Fibroblast of villous mesenchyme (primary cell): ENCODE data around the gene WDR36. TPM values are rescaled to one million over a fixed set of nuclear protein-coding genes. Genes with fewer than 3 reads are reported as not detected.

Experiments used
- DNase-seq: peaks from one replicate; pipeline ENCODE4 v3.0.0-alpha.2; 2010; ENCODE audit warnings: low read depth
- H3K4me3 ChIP-seq: 2 replicates; pipeline ENCODE4 v1.5.1; 2011; ENCODE audit warnings: low read depth, mild to moderate bottlenecking, low read length
- total RNA-seq: library from RNA; depleted of rRNA; stranded (reverse); fragments of >200 nt; gene quantifications from 2 replicates; pipeline ENCODE4 v1.2.3, GENCODE V29; 2012
- TF ChIP-seq, protein P1 (sequence below): IDR thresholded peaks from 2 replicates; pipeline ENCODE4 v1.5.1; 2012; ENCODE audit warnings: low read depth, mild to moderate bottlenecking, low read length; ENCODE audit not compliant: insufficient read depth

WDR36 gene
- total RNA-seq, 1 donor = 61.7 TPM

DNA sequence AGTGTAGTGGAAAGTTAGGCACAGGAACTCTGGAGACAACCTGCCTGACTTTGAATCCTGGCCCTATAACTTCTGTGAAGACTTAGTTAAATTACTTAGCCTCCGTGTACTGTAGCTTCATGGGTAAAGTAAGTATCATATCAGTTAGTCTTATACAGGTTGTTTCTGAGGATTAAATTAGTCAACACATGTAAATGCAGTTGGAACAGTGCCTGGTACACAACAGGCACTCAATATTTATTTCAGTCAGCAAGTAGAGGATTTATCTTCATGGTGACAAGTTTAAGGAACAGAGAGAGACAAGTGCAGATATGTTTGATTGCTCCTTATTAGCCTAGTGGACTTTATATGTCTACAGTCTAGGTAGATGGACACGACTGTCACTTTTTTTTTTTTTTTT lies 17.9 kb upstream of the WDR36 start:
- TF ChIP-seq, protein P1, sequence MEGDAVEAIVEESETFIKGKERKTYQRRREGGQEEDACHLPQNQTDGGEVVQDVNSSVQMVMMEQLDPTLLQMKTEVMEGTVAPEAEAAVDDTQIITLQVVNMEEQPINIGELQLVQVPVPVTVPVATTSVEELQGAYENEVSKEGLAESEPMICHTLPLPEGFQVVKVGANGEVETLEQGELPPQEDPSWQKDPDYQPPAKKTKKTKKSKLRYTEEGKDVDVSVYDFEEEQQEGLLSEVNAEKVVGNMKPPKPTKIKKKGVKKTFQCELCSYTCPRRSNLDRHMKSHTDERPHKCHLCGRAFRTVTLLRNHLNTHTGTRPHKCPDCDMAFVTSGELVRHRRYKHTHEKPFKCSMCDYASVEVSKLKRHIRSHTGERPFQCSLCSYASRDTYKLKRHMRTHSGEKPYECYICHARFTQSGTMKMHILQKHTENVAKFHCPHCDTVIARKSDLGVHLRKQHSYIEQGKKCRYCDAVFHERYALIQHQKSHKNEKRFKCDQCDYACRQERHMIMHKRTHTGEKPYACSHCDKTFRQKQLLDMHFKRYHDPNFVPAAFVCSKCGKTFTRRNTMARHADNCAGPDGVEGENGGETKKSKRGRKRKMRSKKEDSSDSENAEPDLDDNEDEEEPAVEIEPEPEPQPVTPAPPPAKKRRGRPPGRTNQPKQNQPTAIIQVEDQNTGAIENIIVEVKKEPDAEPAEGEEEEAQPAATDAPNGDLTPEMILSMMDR = no peak
- DNase-seq = no peak
- peak overlapping the region; percentile 70 for H3K4me3 ChIP-seq

DNA sequence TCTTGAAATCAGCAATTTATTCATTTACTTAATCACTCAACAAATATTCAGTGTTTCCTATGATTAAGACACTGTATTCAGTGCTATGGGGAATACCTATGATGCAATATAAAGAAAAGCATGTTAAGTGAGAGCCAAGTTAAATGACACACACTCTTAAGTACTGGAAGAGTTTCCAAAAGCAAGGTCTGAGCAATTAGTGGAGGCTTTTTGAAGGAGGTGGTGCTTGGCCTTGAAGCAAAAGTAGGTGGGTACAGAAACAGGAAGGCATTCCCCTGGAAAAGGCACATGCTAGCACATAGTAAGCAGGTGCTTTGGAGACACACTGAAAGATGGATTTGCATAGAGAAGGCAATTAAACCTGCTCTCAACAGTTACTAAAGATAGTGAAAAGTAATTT lies 16.6 kb upstream of the WDR36 start:
- TF ChIP-seq, protein P1 = no peak
- no peak overlapping the region for H3K4me3 ChIP-seq
- DNase-seq = peak; percentile 70

DNA sequence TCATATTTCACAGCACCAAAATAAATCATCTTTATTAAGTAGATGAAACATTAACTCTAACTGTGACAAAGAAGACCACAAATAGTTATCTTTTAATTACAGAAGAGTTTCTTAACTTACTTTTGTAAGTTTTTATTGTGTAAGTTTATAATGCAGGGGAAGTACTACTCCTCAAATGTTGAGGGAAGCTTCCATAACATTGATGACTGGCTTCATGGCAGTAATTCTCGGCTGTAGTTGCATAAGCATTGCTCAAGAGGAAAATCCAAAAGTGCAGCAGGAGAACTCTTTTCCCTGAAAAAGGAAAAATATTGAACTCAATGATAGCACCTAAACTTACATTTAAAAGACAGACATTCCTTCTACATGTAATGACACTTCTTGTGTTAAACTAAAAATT lies 16.1 kb upstream of the WDR36 start:
- TF ChIP-seq, protein P1 = no peak
- peak; percentile 33 for DNase-seq
- H3K4me3 ChIP-seq = no peak overlapping the region

DNA sequence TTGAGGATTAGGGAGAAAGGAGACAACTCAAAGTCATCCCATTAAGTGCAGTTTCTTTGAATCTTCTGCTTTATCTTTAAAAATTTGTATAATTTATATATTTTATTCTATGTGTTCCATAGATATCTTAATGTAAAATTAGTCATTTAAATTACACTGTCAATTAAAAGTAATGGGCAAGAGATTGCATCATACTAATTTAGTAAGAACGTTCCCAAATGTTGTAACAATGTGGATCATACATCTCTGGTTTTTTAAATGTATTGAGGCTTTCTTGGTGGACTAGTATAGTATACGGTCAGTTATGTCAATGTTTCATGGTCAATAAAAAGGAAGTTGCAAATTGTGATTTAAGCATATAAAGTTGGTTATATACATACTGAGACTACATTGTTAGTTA lies 14.5 kb upstream of the WDR36 start:
- no peak overlapping the region for H3K4me3 ChIP-seq
- TF ChIP-seq, protein P1 = no peak
- DNase-seq = no peak

DNA sequence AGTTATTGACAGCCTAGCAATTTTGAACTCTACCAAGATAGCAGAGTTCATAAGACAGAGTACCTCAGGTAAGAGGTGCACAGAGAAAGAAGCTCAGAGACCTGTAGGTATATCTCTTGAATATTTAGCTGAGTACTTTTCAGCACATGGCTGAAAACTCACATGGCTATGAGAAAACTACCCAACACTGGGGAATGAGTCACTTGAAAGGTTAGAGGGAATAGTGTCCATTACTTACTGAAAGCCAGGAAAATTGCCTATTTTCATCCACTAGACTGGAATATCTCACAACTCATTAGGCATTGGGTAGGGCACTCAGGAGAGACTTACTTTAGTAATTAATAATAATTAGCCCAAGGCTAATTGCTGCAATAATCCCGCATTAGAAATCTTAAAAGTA lies 12.3 kb upstream of the WDR36 start:
- no peak for DNase-seq
- H3K4me3 ChIP-seq = no peak overlapping the region
- TF ChIP-seq, protein P1 = no peak

DNA sequence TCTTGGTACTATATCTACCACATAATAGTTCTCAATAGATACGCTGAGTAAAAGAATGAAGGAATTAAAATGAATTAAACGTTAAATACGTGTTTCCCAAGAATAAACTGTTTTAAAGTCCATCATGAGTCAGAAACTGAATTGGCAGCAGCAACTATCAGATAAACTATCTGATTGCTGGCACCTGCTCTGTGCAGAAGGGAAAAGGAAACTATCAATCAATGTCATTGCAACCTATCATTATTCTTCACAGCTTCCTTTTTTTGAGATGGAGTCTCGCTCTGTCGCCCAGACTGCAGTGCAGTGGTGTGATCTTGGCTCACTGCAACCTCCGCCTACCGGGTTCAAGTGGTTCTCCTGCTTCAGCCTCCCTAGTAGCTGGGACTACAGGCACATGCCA lies 8.8 kb upstream of the WDR36 start:
- DNase-seq = no peak
- TF ChIP-seq, protein P1 = no peak
- H3K4me3 ChIP-seq = no peak overlapping the region

DNA sequence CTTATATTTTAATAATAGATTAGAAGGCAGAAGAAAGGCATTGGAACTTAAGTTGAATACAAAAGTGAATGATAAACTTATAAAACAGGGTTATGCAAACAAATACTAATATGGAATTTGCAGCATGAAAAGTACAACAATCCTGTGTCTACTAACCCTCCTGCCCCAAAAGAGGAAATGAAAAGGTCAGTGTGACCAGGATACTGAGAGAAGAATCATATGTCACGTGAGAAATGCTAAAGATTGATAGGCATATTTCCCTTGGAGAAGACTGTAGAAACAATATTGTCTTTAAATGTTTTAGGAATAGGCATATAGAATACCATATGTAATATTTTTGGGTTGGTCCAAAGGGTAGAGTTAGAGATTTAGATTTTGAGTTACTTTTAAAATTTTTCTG lies 3.8 kb downstream of the WDR36 start:
- H3K4me3 ChIP-seq = no peak overlapping the region
- DNase-seq = no peak
- TF ChIP-seq, protein P1 = no peak
